Measurements from ENCODE around the gene RNASE8.

RNASE8 gene

GRCh38 chr14:21058903-21059302 is 1.3 kb downstream of the RNASE8 start:
- no peak for TF ChIP-seq POLR2A (IDR thresholded peaks at IDR 0.05; ENCODE audit: low read depth, low read length)
- TF ChIP-seq TAF1 (IDR thresholded peaks at IDR 0.05; ENCODE audit: borderline replicate concordance, low read depth, low read length) = no peak
- no peak for TF ChIP-seq POLR2AphosphoS5 (IDR thresholded peaks at IDR 0.05; ENCODE audit: low read depth, low read length)
- no peak for FAIRE-seq
- no peak for DNase-seq (ENCODE audit: insufficient read length)

- no peak for DNase-seq (ENCODE audit: insufficient read length)
- FAIRE-seq = no peak
These were observed 2.4 kb downstream of the RNASE8 start for GRCh38 chr14:21059842-21060613.

GRCh38 chr14:21060614-21061346 is 3.2 kb downstream of the RNASE8 start:
- DNase-seq (ENCODE audit: insufficient read length) (no peak), FAIRE-seq (no peak)
- TF ChIP-seq TAF1 (IDR thresholded peaks at IDR 0.05; ENCODE audit: borderline replicate concordance, low read depth, low read length) (no peak), POLR2A (IDR thresholded peaks at IDR 0.05; ENCODE audit: low read depth, low read length) (no peak), POLR2AphosphoS5 (IDR thresholded peaks at IDR 0.05; ENCODE audit: low read depth, low read length) (no peak)

More at GRCh38 chr14:21059842-21060613, 2.4 kb downstream of the RNASE8 start:
- TF ChIP-seq TAF1 (IDR thresholded peaks at IDR 0.05; ENCODE audit: borderline replicate concordance, low read depth, low read length) (no peak), POLR2AphosphoS5 (IDR thresholded peaks at IDR 0.05; ENCODE audit: low read depth, low read length) (no peak), POLR2A (IDR thresholded peaks at IDR 0.05; ENCODE audit: low read depth, low read length) (no peak)

- FAIRE-seq (no peak), DNase-seq (ENCODE audit: insufficient read length) (no peak)
- TF ChIP-seq POLR2A (IDR thresholded peaks at IDR 0.05; ENCODE audit: low read depth, low read length) (no peak), POLR2AphosphoS5 (IDR thresholded peaks at IDR 0.05; ENCODE audit: low read depth, low read length) (no peak), TAF1 (IDR thresholded peaks at IDR 0.05; ENCODE audit: borderline replicate concordance, low read depth, low read length) (no peak)
These were observed 3.7 kb downstream of the RNASE8 start for GRCh38 chr14:21061347-21061668.

GRCh38 chr14:21063479-21063878 is 5.9 kb downstream of the RNASE8 start:
- TF ChIP-seq TAF1 (IDR thresholded peaks at IDR 0.05; ENCODE audit: borderline replicate concordance, low read depth, low read length) (no peak), POLR2A (IDR thresholded peaks at IDR 0.05; ENCODE audit: low read depth, low read length) (no peak), POLR2AphosphoS5 (IDR thresholded peaks at IDR 0.05; ENCODE audit: low read depth, low read length) (no peak)
- no peak for FAIRE-seq

GRCh38 chr14:21066882-21067502 is 9.4 kb downstream of the RNASE8 start:
- no peak for DNase-seq (ENCODE audit: insufficient read length)
- TF ChIP-seq TAF1 (IDR thresholded peaks at IDR 0.05; ENCODE audit: borderline replicate concordance, low read depth, low read length) (no peak), POLR2AphosphoS5 (IDR thresholded peaks at IDR 0.05; ENCODE audit: low read depth, low read length) (no peak)
- FAIRE-seq = no peak

More at GRCh38 chr14:21063479-21063878, 5.9 kb downstream of the RNASE8 start:
- DNase-seq (ENCODE audit: insufficient read length) = no peak

DNA sequence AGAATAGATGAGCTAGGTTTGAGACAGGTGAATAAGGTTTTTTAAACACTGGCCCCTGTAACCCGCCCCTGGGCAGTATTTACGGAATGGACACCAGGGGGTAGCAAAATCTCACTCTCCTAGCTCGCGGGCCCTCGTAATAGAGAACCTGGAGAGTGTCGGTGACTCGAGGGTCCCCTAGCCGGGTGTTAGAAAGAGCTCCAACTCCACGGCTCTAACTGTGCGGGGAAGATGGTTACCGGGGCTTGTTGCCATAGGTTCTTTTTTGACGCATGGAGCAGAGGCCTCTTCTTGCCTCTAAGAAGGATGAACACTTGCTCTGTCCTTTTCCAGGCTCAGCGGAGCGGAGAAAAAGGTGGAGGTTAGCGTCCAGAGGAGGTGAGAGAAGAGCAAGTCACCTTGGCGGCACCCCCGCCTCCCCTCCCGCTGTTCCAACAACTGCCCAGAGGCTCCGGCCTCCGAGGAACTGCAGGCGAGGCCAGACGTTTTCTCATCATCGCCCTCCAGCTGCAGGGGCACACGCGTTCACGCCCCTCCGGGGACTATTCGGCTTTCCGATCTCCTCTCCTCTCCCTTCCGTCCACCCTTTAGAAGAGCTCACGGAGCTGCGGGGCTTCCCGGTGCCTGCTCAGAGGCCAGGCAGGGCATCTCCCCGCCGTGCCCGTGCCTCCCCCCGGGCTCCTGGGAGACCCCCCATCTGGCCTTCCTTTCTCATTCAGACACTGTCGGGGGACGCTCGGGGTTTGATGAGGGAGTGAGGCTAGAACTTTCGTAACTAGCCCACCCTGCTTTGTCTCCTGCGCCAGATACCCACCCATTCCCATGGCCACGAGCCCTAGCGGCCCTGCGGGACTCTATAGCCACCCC is 11.1 kb downstream of the RNASE8 start:
- no peak for TF ChIP-seq POLR2A (IDR thresholded peaks at IDR 0.05; ENCODE audit: low read depth, low read length)
- TF ChIP-seq TAF1 (IDR thresholded peaks at IDR 0.05; ENCODE audit: borderline replicate concordance, low read depth, low read length) = no peak
- no peak for TF ChIP-seq POLR2AphosphoS5 (IDR thresholded peaks at IDR 0.05; ENCODE audit: low read depth, low read length)
- no peak for DNase-seq (ENCODE audit: insufficient read length)
- FAIRE-seq = no peak

DNA sequence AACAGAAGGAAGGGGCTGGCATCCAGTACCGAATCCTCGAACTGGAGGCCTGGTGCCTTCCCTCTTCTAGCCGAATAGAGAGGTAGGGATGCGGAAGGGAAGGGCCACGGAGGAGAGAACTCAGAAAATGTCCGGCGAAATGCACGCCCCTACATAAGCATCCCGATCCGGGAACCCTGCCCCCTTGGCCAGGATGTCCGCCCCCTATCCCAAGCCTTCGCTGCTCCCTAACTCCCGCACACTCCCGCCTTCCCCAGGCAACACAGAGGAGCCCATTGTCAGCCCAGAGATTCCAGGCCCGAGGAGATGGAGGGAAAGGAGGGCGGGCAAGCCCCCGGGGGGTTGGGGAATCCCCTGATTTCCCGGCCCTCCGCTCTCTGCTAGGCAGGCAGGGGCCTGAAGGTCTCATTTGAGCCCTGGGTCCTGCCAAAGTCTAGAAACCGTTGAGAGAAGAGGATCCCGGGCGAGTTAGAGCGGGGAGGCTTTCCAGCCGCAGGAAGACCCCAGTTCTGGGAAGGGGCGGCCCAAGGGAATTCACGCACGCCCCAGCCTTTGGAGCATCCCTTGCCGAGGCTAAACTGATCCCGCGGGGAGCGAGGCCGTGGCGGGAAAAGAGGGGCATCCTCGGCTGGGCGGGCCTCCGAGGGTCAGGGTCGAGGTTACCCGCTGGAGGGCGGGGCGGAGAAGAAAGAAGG is 11.9 kb downstream of the RNASE8 start:
- TF ChIP-seq POLR2AphosphoS5 (IDR thresholded peaks at IDR 0.05; ENCODE audit: low read depth, low read length) = no peak
- TF ChIP-seq POLR2A (IDR thresholded peaks at IDR 0.05; ENCODE audit: low read depth, low read length) = no peak
- no peak for TF ChIP-seq TAF1 (IDR thresholded peaks at IDR 0.05; ENCODE audit: borderline replicate concordance, low read depth, low read length)
- FAIRE-seq (no peak), DNase-seq (ENCODE audit: insufficient read length) (no peak)

DNA sequence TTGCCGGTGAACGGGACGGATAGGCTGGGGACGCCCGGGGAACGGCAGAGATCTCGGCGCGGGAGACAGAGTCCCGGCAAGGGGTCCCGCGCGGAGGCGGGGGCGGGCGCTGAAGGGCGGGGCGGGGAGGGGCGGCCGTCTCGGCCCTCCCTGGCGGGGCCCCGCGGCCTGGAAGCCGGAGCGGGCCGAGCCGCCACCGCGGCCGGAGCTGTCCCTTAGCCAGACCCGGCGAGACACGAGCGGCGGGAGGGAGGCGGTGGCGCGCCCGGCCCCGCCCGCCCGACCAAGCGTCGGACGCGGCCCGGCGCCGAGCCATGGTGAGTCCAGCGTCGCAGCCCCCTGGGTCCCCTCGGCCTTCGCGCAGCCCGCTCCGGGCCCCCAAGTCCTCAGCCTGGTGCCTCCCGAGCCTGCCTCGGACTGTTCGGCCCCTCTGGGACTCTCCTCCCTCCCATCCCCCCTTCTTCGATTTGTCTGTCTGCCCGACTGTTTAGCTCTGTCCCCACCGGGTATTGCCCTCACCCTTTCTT is 12.5 kb downstream of the RNASE8 start, which contains the start of gene ARHGEF40:
Gene ARHGEF40, plus strand, starts transcription at position 222 of the 527 bp plus-strand sequence. Its CDS starts 93 bp downstream, at position 315.
- no peak for DNase-seq (ENCODE audit: insufficient read length)
- FAIRE-seq = no peak
- no peak for TF ChIP-seq POLR2A (IDR thresholded peaks at IDR 0.05; ENCODE audit: low read depth, low read length)
- TF ChIP-seq TAF1 (IDR thresholded peaks at IDR 0.05; ENCODE audit: borderline replicate concordance, low read depth, low read length) = no peak
- TF ChIP-seq POLR2AphosphoS5 (IDR thresholded peaks at IDR 0.05; ENCODE audit: low read depth, low read length) = no peak

DNA sequence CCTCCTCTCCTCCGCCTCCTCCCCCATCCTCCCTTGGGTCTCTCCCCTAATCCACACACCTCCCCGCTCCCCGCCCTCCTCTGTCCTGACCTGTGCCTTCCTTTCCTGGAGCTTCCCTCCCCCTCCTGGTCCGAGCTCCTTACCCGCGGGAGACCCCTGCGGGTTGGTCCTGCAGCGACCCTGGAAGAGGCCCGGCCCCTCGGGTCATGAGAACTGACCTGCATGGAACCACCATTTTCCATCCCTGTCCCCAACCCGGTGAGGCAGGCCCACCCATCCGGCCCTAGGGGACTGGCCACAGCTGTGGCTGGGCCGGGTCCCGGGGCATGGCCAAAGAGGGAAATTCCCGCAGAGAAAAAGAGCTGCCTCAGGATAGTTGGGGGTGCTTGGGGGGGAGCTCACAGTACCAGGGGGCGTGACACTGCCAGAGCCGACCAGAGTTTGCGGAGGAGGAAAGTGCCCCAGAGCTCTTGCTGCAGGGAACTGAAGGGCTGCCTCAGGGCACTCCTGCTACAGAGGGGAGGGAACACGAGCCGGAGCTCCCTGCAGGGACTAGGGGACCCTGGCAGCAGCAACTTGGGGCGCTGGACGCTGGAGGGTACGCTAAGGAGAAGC is 13.1 kb downstream of the RNASE8 start:
- TF ChIP-seq POLR2AphosphoS5 (IDR thresholded peaks at IDR 0.05; ENCODE audit: low read depth, low read length) (no peak), TAF1 (IDR thresholded peaks at IDR 0.05; ENCODE audit: borderline replicate concordance, low read depth, low read length) (no peak), POLR2A (IDR thresholded peaks at IDR 0.05; ENCODE audit: low read depth, low read length) (no peak)
- DNase-seq (ENCODE audit: insufficient read length) = no peak
- FAIRE-seq = peak; percentile 71
